Activated CD4-positive, alpha-beta T cell treated with anti-CD3 and anti-CD28 coated beads, Interleukin-2, amount 50 U/mL, for 24 hours (primary cell): ENCODE data around the gene KLHL25.

Source experiments
- DNase-seq, 2 donors: peaks; one replicate each; pipeline ENCODE4 v3.0.0-alpha.2; 2020; ENCODE audit warnings: low read depth in 1 of 2, low spot score in 1 of 2

Gene KLHL25

DNA sequence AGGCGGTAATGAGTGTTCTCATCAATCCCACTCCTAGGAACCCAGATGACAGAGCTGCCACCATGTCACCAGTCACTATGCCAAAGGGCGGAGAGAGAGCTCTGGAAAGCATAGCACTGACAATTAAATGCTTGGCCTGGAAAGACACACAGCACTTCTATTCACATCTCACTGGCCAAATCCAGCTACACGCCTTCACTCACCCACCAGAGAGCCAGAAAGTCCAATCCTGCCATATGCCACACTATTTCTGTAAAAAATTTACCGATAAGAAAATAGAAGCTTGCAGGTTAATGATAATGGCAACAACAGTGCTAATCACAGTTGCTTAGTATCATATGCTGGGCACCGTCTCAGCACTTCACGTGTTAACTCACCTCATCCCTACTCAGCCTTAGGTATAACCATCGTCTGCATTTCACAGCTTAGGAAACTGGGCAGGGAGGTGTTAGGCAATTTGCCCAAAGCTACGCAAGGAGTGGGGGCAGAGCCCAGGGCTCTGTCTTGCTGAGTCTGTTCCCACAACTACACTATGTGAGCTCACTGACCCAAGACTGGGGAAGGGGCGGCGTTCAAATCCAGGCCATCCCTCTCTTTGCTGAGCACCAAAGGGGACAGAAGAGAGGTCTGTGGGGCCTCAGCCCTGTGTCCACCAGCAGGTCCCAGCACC lies 16.5 kb downstream of the KLHL25 start:
- DNase-seq = no peak

DNA sequence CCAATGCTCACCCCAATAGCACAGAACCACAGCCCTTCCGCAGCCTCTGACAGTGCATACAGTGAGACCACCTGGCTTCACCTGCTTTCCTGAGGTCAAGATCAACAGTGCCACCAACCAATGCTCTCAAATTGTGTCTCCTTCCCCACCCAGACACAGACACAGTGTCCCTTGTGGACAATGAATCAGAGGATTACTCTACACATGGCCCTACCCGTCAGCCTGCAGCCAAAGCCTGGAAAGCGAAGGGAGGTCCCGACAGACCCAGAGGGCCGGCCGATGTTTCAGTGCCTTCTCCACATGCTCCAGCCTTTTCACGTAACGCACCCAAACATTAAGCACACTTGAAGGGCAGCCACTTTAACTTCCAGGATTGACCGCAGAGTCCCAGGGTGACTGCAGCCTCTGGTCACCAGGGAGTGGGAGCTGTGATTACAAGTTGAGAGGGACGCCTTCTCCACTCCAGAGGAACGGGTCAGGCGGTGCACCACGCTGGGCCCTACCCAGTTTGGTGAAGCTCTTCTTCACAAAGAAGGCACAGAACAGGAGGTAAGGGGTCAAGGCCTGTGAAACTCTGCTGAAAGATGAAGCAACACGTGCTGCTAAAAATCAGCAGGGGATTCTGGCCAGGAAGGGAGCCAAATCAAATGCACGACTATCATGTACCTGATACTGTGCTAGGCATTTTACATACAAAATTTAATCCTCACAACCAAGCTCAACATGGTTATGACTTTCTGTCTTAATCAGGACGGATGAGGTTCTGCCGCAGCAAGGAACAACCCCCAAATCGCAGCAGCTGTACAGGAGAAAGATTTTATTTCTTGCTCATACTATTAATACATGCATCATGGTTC lies 17.2 kb downstream of the KLHL25 start:
- no peak for DNase-seq

DNA sequence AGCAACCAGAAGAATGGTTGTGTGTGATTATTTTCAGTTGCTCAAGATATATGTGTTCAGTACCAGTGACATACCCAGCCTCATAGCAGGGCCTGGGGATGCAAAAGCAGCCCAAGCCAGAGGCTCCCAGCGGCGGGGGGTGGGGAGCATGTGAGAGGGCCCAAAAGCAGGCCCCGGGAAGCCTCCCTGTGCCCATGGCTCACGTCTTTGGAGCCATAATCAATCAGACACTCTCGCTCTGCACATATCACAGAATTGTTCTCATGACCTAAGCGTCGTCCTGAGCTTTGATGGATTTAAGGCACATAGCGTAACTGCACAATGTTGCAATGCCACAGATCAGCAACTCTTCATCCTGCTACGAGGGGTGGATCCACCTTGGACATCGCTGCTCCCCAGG lies 20.8 kb downstream of the KLHL25 start:
- DNase-seq = no peak

DNA sequence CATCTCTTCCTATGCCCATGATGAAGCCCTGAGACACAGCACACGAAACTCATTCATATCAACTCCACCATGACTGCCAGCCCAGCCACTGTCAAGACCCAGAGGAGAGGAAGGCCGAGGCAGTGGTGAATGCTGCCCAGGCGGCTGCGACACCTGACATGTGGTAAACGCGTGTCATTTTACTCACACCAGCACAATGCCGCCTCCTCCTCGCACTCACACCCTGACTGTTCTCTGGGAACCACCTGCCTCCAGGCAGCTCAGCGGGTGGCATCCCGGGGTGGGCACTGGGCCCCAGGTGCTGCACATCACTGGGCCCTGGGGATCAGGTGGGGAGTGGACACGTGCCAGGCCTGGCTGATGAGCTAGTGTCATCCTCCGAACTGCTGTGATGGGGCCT lies 21.5 kb downstream of the KLHL25 start:
- no peak for DNase-seq

DNA sequence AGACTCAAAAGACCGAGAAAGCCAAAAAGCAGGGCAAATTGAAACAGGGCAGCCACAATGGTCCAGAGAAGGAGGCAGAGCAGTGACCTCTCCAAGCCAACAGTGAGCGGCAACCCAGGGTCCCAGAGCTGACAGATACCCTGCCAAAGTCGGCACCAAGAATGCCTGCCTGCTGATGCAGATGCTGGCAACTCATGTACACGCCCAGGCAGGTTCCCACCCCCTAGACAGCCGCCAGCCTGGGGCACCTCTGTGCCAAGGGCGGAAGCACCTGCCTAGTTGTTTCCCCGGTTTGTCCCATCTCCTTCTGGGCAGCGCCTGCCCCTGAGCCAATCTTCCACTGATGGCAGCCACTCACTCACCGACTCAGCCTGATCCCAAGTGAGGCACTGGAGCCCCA lies 22.1 kb downstream of the KLHL25 start:
- no peak for DNase-seq

DNA sequence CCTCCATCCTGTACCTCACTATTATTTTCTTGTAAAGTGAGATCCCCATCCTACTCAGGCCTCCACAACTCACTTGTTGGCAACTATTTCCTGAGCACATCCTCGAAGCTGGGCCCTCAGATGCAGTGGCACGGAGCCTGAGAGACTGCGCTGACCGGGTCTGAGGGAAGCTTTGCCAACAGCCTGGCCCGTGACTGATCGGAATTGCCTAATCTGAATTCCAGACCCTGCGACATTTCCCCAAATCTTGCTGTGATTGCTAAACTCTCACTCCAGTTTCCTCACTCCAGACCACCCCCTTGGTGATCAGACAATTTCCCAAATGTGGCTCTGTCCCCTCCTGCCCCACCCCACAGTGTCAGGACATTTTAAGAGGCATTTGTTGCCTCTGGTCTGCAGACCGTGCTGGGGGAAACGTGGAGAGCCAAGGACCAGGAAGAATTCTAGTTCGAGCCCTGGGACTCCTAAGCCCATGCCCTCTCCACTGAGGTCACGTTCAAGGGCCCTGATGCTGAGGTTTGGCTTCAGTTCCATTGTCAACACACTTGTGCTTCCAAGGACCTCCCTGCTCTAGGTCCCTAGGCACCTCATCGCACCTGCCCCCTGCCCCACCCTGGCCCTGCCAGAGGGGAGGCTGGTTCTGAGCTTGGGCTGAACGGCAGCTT lies 22.8 kb downstream of the KLHL25 start:
- DNase-seq = no peak

DNA sequence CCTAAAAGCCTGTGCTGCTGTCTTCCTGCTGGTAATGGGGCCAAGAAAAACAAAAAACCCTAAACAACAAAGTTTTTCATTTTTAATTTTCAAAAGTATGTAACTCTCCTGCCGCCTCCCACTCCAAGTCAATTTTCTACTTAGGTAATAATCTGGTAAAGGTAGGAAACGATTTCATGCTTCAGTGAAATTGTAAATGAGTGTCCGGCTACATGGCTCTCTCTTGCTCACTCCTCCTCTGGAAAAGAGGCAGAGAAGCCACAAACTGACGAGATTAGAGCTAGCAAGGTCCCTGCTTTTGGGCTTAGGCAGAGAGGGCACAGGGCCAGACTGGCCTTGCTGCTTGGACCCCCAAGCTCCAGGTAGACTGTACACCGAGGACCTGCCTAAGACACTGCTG lies 23.5 kb downstream of the KLHL25 start:
- DNase-seq = no peak

DNA sequence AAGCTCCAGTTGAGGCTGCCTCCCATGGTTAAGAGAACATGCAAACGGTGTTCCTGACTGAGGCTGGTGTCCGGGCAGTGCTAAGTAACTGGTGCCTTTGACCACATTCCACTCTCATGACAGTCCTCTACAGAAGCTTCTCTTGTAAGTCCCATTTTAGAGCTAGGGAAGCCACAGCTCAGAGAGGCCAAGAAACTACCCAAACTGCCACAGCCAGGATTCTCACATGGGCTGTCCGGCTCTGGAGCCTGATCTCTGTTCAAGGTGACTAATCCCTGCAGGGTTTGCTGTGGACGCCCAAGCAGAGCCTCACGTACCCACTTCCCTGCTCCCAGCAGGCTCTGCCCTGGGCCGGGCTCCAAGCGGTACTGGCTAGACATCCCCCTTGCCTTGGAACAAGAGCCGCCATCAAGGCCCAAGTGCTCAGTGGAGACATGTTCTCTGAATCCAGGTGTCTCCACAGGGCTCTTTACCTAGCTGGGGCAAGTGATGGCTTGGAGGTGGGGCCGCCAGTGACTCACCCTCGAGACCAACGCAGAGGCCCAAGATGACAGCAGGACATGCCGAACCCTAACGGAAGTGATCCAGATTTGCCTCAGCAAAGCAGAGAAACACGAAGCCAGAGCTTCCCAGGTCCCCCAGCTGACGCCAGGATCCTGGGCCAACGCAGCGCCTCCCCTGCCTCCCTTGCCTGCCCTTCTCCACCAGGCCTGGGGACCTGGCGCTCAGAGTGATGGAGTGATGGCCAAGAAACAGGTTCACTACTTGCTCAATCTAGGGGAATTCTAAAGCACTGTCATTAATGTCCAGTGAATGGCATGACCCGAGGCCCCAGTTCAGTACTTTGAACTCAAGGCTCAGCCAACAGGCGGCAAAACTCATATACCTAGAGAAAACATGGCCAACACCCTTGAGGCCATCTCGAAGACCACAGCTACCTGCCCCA lies 24.4 kb downstream of the KLHL25 start:
- DNase-seq = no peak

DNA sequence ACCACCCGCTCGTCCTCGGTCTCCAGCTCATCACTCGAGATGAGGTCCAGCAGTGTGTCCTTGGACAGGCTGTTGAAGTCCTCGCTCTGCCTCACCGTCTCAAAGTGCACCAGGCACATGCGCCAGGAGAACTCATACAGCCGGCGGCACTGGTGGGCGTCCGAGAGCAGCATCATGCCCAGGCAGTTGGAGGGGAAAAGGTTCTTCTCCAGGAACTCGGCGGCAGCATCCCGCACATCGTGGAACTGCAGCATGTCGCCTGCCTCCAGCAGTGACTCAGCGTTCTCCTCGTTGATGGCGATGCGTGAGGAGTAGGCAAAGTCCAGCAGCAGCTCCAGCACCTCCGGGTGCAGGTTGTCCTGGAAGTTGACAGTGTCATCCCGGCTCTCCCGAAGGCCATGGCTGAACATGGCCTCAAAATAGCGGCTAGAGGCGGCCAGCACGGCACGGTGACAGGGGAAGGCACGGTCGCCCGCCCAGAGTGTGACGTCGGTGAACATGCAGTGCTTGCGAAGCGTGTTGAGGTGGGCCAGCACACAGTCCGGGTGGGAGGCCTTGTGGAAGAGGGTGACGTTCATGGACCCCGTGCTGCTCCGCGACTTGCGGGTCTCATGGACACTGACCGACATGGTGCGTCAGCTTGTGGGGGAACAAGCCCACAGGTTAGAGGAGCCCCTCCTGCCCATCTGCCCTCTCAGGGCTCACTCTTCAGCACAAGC lies 25.4 kb downstream of the KLHL25 start:
- DNase-seq = no peak

DNA sequence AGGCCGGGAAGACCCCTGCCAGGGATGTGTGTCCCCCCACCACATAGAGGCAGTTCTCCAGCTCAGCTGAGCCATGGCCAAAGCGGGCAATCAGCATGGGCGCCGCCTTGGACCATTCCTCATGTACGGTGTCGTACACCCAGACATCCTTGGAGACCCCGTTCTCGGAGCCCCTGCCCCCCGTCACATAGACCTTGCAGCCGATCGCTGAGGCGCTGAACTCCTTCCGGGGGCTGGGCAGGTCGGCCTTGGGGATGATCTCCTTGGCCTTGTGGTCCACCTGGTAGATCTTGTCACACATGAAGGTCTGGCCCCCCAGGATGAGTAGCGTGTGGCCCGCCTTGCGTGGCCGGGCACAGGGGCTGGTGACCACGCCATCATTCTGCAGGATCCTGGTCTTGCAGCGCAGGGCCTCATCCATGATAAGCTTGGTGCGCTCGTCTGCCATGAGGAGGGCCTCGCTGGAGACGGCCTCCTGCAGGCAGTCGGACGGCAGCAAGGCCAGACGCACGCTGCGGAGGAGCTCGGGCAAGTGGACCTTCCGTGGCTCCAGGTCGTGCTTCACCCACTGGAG lies 26.0 kb downstream of the KLHL25 start:
- no peak for DNase-seq

DNA sequence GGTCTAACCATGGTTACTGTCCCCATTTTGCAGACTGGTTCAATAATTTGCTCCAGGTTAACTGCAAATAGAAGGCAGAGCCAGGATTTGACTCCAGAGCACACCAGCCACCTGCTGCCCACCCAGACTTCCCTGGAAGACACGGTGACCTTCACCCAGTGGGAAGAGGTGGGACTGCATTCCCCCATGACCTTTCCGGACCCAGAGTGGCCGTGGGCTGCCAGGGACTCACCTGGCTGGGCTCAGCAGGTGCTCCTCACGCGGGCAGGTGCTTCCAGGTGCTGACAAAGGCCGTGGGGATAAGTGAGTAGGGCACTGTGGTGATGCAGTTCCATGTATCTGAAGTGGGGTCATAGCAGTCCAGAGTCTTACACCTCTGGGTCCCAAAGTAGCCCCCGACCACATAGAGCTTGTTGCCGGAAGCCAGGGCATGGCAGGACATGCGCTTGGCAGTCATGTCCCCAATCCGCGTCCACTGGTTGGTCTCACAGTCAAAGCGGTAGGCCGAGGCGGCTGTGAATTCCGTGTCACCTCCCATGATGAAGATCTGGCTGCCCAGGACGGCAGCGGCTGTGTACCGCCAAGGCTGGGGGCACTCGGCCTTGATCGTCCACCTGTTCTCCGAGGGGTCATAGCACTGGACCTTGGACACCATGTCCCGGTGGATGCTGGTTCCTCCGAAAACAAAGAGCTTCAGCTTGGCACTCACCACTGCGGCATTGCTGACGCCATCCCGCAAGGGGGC lies 26.8 kb downstream of the KLHL25 start:
- DNase-seq = no peak

DNA sequence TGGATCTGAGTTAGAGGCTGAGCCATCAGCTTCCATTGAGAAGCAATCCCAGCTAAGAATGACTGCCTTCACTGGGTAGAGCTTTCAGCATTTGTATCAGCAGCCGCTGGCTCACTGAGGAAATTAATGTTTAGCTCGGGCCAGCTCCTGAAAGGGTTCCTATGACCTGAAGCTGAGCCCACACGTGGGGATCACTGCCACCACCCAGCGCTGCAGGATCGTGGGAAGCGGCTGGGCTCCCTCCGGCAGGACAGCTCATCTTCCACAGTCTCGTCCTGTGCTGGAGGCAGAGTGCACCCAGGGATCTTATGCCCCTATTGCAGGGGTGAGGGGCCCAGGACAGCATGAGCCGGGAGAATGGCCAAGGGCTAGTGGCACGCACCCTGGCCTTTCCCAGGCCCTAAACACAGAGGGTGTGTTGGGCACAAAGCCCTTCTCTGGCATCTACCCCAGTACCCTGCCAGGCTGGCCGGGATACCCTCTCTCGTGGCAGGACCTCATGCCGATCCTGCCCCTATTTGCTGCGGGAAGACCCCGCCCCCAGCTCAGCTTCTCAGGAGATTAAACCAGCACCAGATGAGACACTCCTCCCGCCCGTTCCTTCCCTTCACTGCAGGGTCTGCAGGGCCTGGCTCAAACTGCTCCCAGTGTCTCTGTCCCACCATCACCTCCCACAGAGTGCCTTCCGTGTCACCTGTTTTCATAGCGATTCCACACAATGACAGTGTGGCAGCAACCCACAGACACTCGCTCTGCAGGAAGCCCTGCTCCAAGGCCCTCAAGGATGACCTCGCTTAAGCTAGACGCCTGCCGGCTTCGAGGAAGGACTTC lies 28.5 kb downstream of the KLHL25 start:
- DNase-seq = no peak

DNA sequence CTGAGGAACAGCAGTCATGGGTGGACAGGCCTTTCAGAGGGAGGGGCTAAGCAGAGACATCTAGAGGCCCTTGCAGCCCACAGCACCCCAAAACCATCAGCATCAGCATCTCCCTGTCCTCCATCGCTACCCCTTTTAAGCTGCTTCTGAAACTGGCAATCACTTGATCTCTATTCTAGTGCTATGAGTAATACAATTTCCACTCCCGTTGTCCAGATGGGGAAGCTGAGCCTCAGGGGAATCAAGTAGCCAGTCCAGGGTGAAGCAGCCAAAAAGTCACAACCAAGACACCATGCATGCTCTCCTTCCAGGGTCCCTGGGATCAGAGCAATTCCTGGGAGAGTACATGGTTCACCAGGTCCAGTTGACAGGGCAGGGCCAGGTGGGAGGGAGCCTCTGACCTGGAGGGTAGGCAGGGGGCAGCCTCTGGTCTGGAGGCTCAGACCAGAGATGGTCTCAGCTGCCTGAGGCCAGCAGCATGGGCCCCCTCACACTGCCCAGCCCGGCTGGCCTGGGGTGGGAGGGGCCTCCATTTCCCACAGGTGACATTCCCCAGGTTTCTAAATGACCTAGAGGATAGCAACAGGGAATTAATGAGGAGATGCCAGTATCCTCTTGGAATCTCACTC lies 30.0 kb downstream of the KLHL25 start:
- no peak for DNase-seq

DNA sequence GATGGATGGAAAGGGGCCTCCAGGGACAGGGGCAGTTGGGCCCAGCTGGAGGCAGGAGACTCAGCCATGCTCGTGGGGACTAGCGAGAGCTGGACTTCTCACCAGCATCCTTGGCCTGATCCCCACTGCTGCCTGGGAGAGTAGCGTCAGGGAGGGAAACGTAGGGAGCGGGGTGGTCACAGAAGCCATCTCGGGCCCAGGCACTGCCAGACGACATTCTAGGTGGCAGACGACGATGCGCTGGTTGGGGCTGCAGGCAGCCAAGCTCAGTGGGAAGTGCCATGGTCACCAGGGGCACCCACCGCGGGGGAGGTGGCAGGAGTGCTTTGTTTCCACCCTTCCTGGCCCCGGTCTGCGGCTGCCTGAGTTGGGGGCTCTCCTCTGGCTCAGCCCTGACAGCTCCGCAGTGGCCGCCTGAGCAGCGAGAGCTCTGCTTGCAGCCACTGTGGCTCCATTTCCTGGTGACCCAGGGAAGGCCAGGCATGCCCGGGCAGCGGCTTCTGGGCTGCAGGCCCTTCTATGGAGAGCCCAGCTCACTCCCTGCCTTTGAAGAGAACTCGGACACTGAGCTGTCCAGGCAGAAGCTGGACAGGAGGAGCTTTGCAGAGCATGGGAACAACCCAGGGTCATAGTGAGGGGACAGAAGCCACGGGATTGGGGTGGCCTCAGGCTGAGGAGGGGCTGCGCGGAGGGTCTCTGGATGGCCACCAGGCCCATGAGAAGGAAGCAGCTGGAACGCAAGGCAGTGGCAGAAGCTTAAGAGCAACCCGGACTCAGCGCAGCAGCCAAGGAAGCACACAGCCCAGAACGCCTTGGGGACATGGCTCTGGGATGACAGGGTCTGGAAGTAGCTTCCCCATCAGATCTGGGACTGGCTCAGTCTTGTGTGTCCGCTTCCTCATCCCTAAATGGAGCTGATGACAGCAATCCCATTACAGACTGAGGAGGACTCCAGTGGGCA lies 30.8 kb downstream of the KLHL25 start:
- no peak for DNase-seq

DNA sequence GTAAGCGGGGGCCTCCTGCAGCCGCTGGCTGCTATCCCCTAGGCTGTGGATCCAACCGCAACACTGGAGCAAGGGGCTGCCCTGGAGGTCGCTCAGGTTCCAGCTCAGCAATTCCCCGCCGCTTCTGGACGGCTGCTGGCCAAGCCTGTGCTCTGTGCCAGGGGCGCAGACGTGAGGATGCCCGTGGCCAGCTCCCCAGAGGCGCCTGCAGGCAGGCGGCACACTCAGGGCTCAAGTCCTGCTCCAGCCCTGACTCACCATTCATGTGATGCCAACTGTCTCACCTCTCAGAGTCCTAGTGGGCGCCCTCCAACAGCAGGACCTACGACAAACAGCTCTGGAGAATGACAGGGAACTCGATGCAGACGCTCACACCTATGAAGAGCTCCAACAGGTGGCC lies 31.6 kb downstream of the KLHL25 start:
- DNase-seq = no peak

DNA sequence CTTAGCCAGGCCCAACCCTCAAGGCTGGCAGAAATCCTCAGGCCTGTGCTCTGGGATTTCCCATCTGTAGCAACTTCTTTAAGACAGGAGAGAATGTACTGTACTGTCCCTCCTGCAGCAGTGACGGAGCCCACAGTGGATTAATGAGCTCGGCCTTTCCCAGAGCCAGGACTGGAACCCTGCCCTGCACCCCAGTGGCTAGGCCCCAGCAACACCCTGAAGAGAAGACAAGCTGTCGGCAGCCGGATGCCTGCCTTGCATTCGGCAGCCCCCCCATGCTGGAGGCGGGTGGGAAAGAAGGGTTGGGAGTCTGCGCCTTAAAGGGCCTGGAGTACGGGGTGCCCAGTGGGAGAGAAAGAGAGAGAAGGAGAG lies 32.0 kb downstream of the KLHL25 start:
- no peak for DNase-seq
